Neural cell (in vitro differentiated cells): ENCODE measurements around the gene KDM4C. TPM values are rescaled to one million over a fixed set of nuclear protein-coding genes. Genes with fewer than 3 reads are reported as not detected.
"Not testable (repeated sequence)": the region's sequence is repeated elsewhere in the genome, so short reads cannot be mapped to it uniquely, and the experiment has no call there.

Experiments
- H2AFZ ChIP-seq: fragments of 200-600, 300-800 bp; sonication (generic), shearing (Covaris generic); 2 replicates; pipeline ENCODE4 v1.6.0; 2014; ENCODE audit warnings: low read depth, mild to moderate bottlenecking, antibody characterized with exemption, low read length, moderate library complexity
- H3F3A ChIP-seq: fragments of 200-600 bp; shearing (Covaris generic); 2 replicates; pipeline ENCODE4 v1.6.1; 2016; ENCODE audit warnings: mild to moderate bottlenecking, moderate library complexity, mixed read lengths, antibody characterized with exemption, low read length; ENCODE audit not compliant: insufficient read depth, poor library complexity, severe bottlenecking
- H3K27ac ChIP-seq: fragments of 200-600, 300-800 bp; sonication (generic), shearing (Covaris generic); 2 replicates; pipeline ENCODE4 v1.5.1; 2014; ENCODE audit warnings: mild to moderate bottlenecking, low read length, moderate library complexity
- H3K27me3 ChIP-seq: fragments of 300-800, 200-600 bp; sonication (generic), shearing (Covaris generic); 2 replicates; pipeline ENCODE4 v1.6.0; 2014; ENCODE audit warnings: mild to moderate bottlenecking, low read depth, low read length, moderate library complexity; ENCODE audit not compliant: insufficient read depth
- H3K36me3 ChIP-seq: fragments of 300-800, 200-600 bp; sonication (generic), shearing (Covaris generic); 2 replicates; pipeline ENCODE4 v1.5.1; 2014; ENCODE audit warnings: mild to moderate bottlenecking, antibody characterized with exemption, low read length, moderate library complexity; ENCODE audit not compliant: insufficient read depth
- H3K4me2 ChIP-seq: fragments of 300-800, 200-600 bp; sonication (generic), shearing (Covaris generic); 2 replicates; pipeline ENCODE4 v1.6.0; 2014; ENCODE audit warnings: mild to moderate bottlenecking, low read length
- H3K4me3 ChIP-seq: fragments of 300-800, 200-600 bp; sonication (generic), shearing (Covaris generic); 2 replicates; pipeline ENCODE4 v1.5.1; 2014; ENCODE audit warnings: mild to moderate bottlenecking, low read length, moderate library complexity
- H3K79me2 ChIP-seq: fragments of 200-600 bp; shearing (Covaris generic); replicated peaks from 2 replicates; pipeline ENCODE4 v1.6.0; 2014; ENCODE audit warnings: mild to moderate bottlenecking, low read length, moderate library complexity; ENCODE audit not compliant: insufficient read depth
- H3K9ac ChIP-seq: fragments of 300-800, 200-600 bp; sonication (generic), shearing (Covaris generic); 2 replicates; pipeline ENCODE4 v1.6.1; 2016; ENCODE audit warnings: mild to moderate bottlenecking, low read length, mixed read lengths
- H3K9me2 ChIP-seq: fragments of 200-600 bp; shearing (Covaris generic); 2 replicates; pipeline ENCODE4 v1.6.1; 2016; ENCODE audit warnings: mild to moderate bottlenecking, low read length, mixed read lengths; ENCODE audit not compliant: insufficient read depth
- H3K9me3 ChIP-seq: fragments of 200-600, 300-800 bp; sonication (generic), shearing (Covaris generic); 2 replicates; pipeline ENCODE4 v1.6.1; 2016; ENCODE audit warnings: mild to moderate bottlenecking, mixed run types, low read length, moderate library complexity, mixed read lengths
- H4K20me1 ChIP-seq: fragments of 200-600 bp; shearing (Covaris generic); 2 replicates; pipeline ENCODE4 v1.6.1; 2016; ENCODE audit warnings: mild to moderate bottlenecking, mixed run types; ENCODE audit not compliant: insufficient read depth
- EP300 ChIP-seq: fragments of 450-650 bp; conservative IDR thresholded peaks from 2 replicates; pipeline ENCODE4 v1.6.1; 2014; ENCODE audit warnings: antibody characterized with exemption, mild to moderate bottlenecking, moderate library complexity; ENCODE audit not compliant: poor library complexity, severe bottlenecking
- EZH2 ChIP-seq: fragments of 200-600, 300-800 bp; shearing (Covaris generic), sonication (generic); IDR thresholded peaks from 2 replicates; pipeline ENCODE4 v1.6.1; 2014; ENCODE audit warnings: antibody characterized with exemption, low read length, borderline replicate concordance, mild to moderate bottlenecking; ENCODE audit not compliant: insufficient read depth, poor library complexity, severe bottlenecking
- MXI1 ChIP-seq: fragments of 450-650 bp; conservative IDR thresholded peaks from 2 replicates; pipeline ENCODE4 v1.6.1; 2014; ENCODE audit warnings: antibody characterized with exemption, mild to moderate bottlenecking; ENCODE audit not compliant: poor library complexity, severe bottlenecking
- POLR2AphosphoS5 ChIP-seq: IDR thresholded peaks from 2 replicates; pipeline ENCODE4 v1.6.1; 2012
- RAD21 ChIP-seq: fragments of 450-650 bp; conservative IDR thresholded peaks from 2 replicates; pipeline ENCODE4 v1.6.1; 2014; ENCODE audit warnings: antibody characterized with exemption, mild to moderate bottlenecking, moderate library complexity
- REST ChIP-seq: IDR thresholded peaks from 2 replicates; pipeline ENCODE4 v1.6.1; 2012; ENCODE audit warnings: borderline replicate concordance
- SMC3 ChIP-seq: fragments of 450-650 bp; conservative IDR thresholded peaks from 2 replicates; pipeline ENCODE4 v1.6.1; 2014; ENCODE audit warnings: antibody characterized with exemption, mild to moderate bottlenecking, moderate library complexity; ENCODE audit not compliant: poor library complexity
- TAF1 ChIP-seq: IDR thresholded peaks from 2 replicates; pipeline ENCODE4 v1.6.1; 2012; ENCODE audit warnings: low read depth
- polyA plus RNA-seq: library from polyadenylated mRNA; depleted of rRNA; stranded (reverse); fragments of >200 nt; gene quantifications from 2 replicates; pipeline ENCODE4 v1.2.3, GENCODE V29; 2014
- TF ChIP-seq, protein P1 (sequence below): fragments of 450-650 bp; IDR thresholded peaks from 2 replicates; pipeline ENCODE4 v1.5.1; 2014; ENCODE audit warnings: antibody characterized with exemption, mild to moderate bottlenecking, moderate library complexity; ENCODE audit not compliant: poor library complexity, severe bottlenecking

Gene KDM4C
- polyA plus RNA-seq, 1 donor from 2014 or later = 21.1 TPM

- Histone ChIP-seq H3K27ac (no peak overlapping the region), H3F3A (no peaks in the 10 kb centered on the region), H3K36me3 (no peaks in the 10 kb centered on the region), H3K9ac (no peak overlapping the region), H3K4me3 (no peak overlapping the region), H3K9me2 (no peaks in the 10 kb centered on the region), H3K79me2 (no peaks in the 10 kb centered on the region), H3K4me2 (no peak overlapping the region), H2AFZ (no peak overlapping the region), H3K27me3 (no peaks in the 10 kb centered on the region), H3K9me3 (peaks cover 3% of the 10 kb centered on the region), H4K20me1 (no peaks in the 10 kb centered on the region)
- no peak for TF ChIP-seq TAF1
- TF ChIP-seq EZH2 = no peak
- TF ChIP-seq EP300 = no peak
- TF ChIP-seq, protein P1, sequence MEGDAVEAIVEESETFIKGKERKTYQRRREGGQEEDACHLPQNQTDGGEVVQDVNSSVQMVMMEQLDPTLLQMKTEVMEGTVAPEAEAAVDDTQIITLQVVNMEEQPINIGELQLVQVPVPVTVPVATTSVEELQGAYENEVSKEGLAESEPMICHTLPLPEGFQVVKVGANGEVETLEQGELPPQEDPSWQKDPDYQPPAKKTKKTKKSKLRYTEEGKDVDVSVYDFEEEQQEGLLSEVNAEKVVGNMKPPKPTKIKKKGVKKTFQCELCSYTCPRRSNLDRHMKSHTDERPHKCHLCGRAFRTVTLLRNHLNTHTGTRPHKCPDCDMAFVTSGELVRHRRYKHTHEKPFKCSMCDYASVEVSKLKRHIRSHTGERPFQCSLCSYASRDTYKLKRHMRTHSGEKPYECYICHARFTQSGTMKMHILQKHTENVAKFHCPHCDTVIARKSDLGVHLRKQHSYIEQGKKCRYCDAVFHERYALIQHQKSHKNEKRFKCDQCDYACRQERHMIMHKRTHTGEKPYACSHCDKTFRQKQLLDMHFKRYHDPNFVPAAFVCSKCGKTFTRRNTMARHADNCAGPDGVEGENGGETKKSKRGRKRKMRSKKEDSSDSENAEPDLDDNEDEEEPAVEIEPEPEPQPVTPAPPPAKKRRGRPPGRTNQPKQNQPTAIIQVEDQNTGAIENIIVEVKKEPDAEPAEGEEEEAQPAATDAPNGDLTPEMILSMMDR = no peak
Observed at GRCh38 chr9:6946583-6947166, 188.9 kb downstream of the KDM4C start.

GRCh38 chr9:6948921-6949320 is 191.1 kb downstream of the KDM4C start:
- H3K4me3 ChIP-seq, H3K79me2 ChIP-seq, H3K9me3 ChIP-seq, H3K9me2 ChIP-seq, H3K4me2 ChIP-seq, H4K20me1 ChIP-seq, H3K36me3 ChIP-seq, H2AFZ ChIP-seq, H3K9ac ChIP-seq, H3K27me3 ChIP-seq, H3F3A ChIP-seq, H3K27ac ChIP-seq: not testable (repeated sequence)

- no peak overlapping the region for H3K4me2 ChIP-seq
- no peaks in the 10 kb centered on the region for H3K9me3 ChIP-seq
- H3F3A ChIP-seq = no peaks in the 10 kb centered on the region
- no peak overlapping the region for H2AFZ ChIP-seq
- H3K4me3 ChIP-seq = no peak overlapping the region
- no peaks in the 10 kb centered on the region for H3K9me2 ChIP-seq
- H3K27me3 ChIP-seq = no peaks in the 10 kb centered on the region
- H3K79me2 ChIP-seq = no peaks in the 10 kb centered on the region
- H3K27ac ChIP-seq = no peak overlapping the region
- no peaks in the 10 kb centered on the region for H3K36me3 ChIP-seq
- TF ChIP-seq RAD21 = no peak
- no peak overlapping the region for H3K9ac ChIP-seq
- no peaks in the 10 kb centered on the region for H4K20me1 ChIP-seq
Observed at GRCh38 chr9:6955251-6955921, 197.6 kb downstream of the KDM4C start.

DNA sequence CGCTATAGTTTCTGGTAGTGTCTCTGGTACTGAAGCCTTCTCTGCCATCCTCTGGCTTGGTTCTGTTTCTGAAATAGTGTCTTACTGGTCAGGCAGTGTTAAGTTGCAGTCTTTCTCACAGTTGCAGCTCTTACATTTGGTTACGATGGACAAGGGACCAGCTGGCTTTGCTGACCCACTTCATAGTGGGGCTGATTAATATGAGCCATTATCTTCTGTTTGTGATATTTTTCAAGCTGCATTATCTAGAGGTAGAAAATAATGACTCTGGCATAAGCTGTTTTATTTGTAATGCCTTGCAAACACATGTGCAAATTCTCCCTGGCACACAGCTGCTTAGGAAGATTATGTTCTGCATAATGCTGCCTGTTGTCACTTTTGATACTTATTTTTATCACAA is 199.1 kb downstream of the KDM4C start:
- H3F3A ChIP-seq = no peaks in the 10 kb centered on the region
- H3K27ac ChIP-seq = no peak overlapping the region
- H2AFZ ChIP-seq = no peak overlapping the region
- TF ChIP-seq EZH2 = no peak
- TF ChIP-seq POLR2AphosphoS5 = no peak
- TF ChIP-seq MXI1 = no peak
- TF ChIP-seq REST = no peak
- no peak for TF ChIP-seq RAD21
- no peak for TF ChIP-seq SMC3
- H3K9me3 ChIP-seq = no peaks in the 10 kb centered on the region
- no peak overlapping the region for H3K4me3 ChIP-seq
- H3K36me3 ChIP-seq = no peaks in the 10 kb centered on the region
- no peaks in the 10 kb centered on the region for H3K27me3 ChIP-seq
- no peak overlapping the region for H3K9ac ChIP-seq
- H3K9me2 ChIP-seq = no peaks in the 10 kb centered on the region
- no peaks in the 10 kb centered on the region for H4K20me1 ChIP-seq
- H3K79me2 ChIP-seq = no peaks in the 10 kb centered on the region
- no peak overlapping the region for H3K4me2 ChIP-seq
